ENCODE measurements around the gene BATF3.
"Not testable (repeated sequence)": the region's sequence is repeated elsewhere in the genome, so short reads cannot be mapped to it uniquely, and the experiment has no call there.

The BATF3 gene

GRCh38 chr1:212639524-212639923 lies 60.1 kb downstream of the BATF3 start:
- not testable (repeated sequence) for H3K27ac ChIP-seq (ENCODE audit: low read depth, low read length); H3K27me3 ChIP-seq (ENCODE audit: insufficient read depth, low read length); H3K9ac ChIP-seq (ENCODE audit: low read depth, low read length); H3K4me3 ChIP-seq (ENCODE audit: low read length); H3K9me3 ChIP-seq (ENCODE audit: insufficient read depth, low read depth, low read length); H3K36me3 ChIP-seq (ENCODE audit: insufficient read depth, low read length); H3K4me1 ChIP-seq (ENCODE audit: insufficient read depth, low read length)
- WGBS, result 75% methylated on average over 2 of the region's 2 CpGs

GRCh38 chr1:212638492-212639151 lies 61.0 kb downstream of the BATF3 start:
- WGBS, result 72% methylated on average over 4 of the region's 4 CpGs
- Histone ChIP-seq H3K36me3 (ENCODE audit: insufficient read depth, low read length) (no peaks in the 10 kb centered on the region), H3K4me1 (ENCODE audit: insufficient read depth, low read length) (peaks cover 5% of the 10 kb centered on the region; the same call in 1 of the 2 replicates), H3K27ac (ENCODE audit: low read depth, low read length) (no peak overlapping the region), H3K27me3 (ENCODE audit: insufficient read depth, low read length) (no peaks in the 10 kb centered on the region), H3K9ac (ENCODE audit: low read depth, low read length) (no peak overlapping the region), H3K4me3 (ENCODE audit: low read length) (no peak overlapping the region), H3K9me3 (ENCODE audit: insufficient read depth, low read depth, low read length) (peaks cover 5% of the 10 kb centered on the region; the same call in 1 of the 2 replicates)

DNA sequence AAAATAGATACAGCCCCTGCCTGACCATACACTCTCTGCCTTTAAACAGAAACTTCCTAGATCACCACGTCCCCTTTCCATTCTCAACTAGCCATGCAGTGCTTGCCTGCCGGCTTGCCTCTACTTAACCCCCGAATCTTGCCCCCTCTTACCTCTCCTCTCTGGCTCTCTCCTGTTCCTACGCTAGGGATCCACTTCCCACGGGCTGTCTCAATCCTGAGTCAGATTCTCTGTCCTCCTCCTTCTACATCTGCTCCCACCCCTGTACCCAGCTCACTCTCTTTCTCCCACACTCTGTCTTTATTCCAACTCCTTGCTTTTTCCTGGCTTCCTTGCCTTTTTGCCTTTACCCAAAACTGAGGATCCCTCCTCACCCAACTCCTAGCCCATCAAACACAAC lies 61.7 kb downstream of the BATF3 start:
- no peak overlapping the region for H3K27ac ChIP-seq (ENCODE audit: low read depth, low read length)
- no peaks in the 10 kb centered on the region for H3K27me3 ChIP-seq (ENCODE audit: insufficient read depth, low read length)
- no peak overlapping the region for H3K9ac ChIP-seq (ENCODE audit: low read depth, low read length)
- H3K9me3 ChIP-seq (ENCODE audit: insufficient read depth, low read depth, low read length), result peaks cover 5% of the 10 kb centered on the region; the same call in 1 of the 2 replicates
- peaks cover 5% of the 10 kb centered on the region; the same call in 1 of the 2 replicates for H3K4me1 ChIP-seq (ENCODE audit: insufficient read depth, low read length)
- H3K36me3 ChIP-seq (ENCODE audit: insufficient read depth, low read length), result no peaks in the 10 kb centered on the region
- H3K4me3 ChIP-seq (ENCODE audit: low read length), result no peak overlapping the region
- 80% methylated on average over 5 of the region's 5 CpGs for WGBS
